ENCODE data around the gene KIAA2012. TPM values are rescaled to one million over a fixed set of nuclear protein-coding genes. Genes with fewer than 3 reads are reported as not detected.

Gene KIAA2012
- total RNA-seq, 2 experiments from 2014 or later = not detected

GRCh38 chr2:202043475-202043874, 29.6 kb upstream of the KIAA2012 start:
- Histone ChIP-seq H3K4me1 (ENCODE audit: insufficient read depth, low read length, poor library complexity, severe bottlenecking) (no peaks in the 10 kb centered on the region), H4K20me1 (ENCODE audit: insufficient read depth, low read length) (no peaks in the 10 kb centered on the region), H3K27ac (ENCODE audit: low read depth, low read length, poor library complexity, severe bottlenecking) (no peak overlapping the region), H3K9me3 (ENCODE audit: low read length) (no peaks in the 10 kb centered on the region), H3K36me3 (ENCODE audit: insufficient read depth, low read length) (no peaks in the 10 kb centered on the region), H2AFZ (ENCODE audit: low read length) (no peak overlapping the region), H3K4me3 (ENCODE audit: low read depth, low read length, poor library complexity, severe bottlenecking) (no peak overlapping the region), H3K9me2 (ENCODE audit: insufficient read depth, low read length) (no peaks in the 10 kb centered on the region), H3K79me2 (ENCODE audit: insufficient read depth, low read depth, low read length) (no peaks in the 10 kb centered on the region), H3K4me2 (ENCODE audit: low read length) (no peak overlapping the region)
- POLR2A ChIA-PET = no interaction called here
- intact Hi-C loops (cut with micrococcal nuclease; ENCODE audit: unreplicated experiment) = no loop called here
- CTCF ChIA-PET (ENCODE audit: unreplicated experiment) = no interaction called here
- no peak for DNase-seq (ENCODE audit: low spot score)
- no TSS peak for BruUV-seq (replicated peaks)
- no peak for TF ChIP-seq CTCF (conservative IDR thresholded peaks at IDR 0.05; ENCODE audit: low read length)
- no peak for TF ChIP-seq EZH2phosphoT487 (IDR thresholded peaks at IDR 0.05; ENCODE audit: borderline replicate concordance, low read depth, low read length)

- TF ChIP-seq EZH2phosphoT487 (IDR thresholded peaks at IDR 0.05; ENCODE audit: borderline replicate concordance, low read depth, low read length) (no peak), CTCF (conservative IDR thresholded peaks at IDR 0.05; ENCODE audit: low read length) (no peak)
- Histone ChIP-seq H3K9me2 (ENCODE audit: insufficient read depth, low read length) (no peaks in the 10 kb centered on the region), H3K79me2 (ENCODE audit: insufficient read depth, low read depth, low read length) (no peaks in the 10 kb centered on the region), H4K20me1 (ENCODE audit: insufficient read depth, low read length) (no peaks in the 10 kb centered on the region), H3K4me1 (ENCODE audit: insufficient read depth, low read length, poor library complexity, severe bottlenecking) (no peaks in the 10 kb centered on the region), H3K4me2 (ENCODE audit: low read length) (no peak overlapping the region), H3K36me3 (ENCODE audit: insufficient read depth, low read length) (no peaks in the 10 kb centered on the region), H3K9me3 (ENCODE audit: low read length) (no peaks in the 10 kb centered on the region), H3K27ac (ENCODE audit: low read depth, low read length, poor library complexity, severe bottlenecking) (no peak overlapping the region), H3K4me3 (ENCODE audit: low read depth, low read length, poor library complexity, severe bottlenecking) (no peak overlapping the region), H2AFZ (ENCODE audit: low read length) (no peak overlapping the region)
- ChIA-PET POLR2A (no interaction called here), CTCF (ENCODE audit: unreplicated experiment) (no interaction called here)
- no peak for DNase-seq (ENCODE audit: low spot score)
- intact Hi-C loops (cut with micrococcal nuclease; ENCODE audit: unreplicated experiment) = no loop called here
- BruUV-seq (replicated peaks) = no TSS peak
Measured at GRCh38 chr2:202044777-202045176, 28.3 kb upstream of the KIAA2012 start.

- Histone ChIP-seq H3K36me3 (ENCODE audit: insufficient read depth, low read length) (no peaks in the 10 kb centered on the region), H4K20me1 (ENCODE audit: insufficient read depth, low read length) (no peaks in the 10 kb centered on the region), H3K9me3 (ENCODE audit: low read length) (no peaks in the 10 kb centered on the region), H3K9me2 (ENCODE audit: insufficient read depth, low read length) (no peaks in the 10 kb centered on the region), H3K4me1 (ENCODE audit: insufficient read depth, low read length, poor library complexity, severe bottlenecking) (no peaks in the 10 kb centered on the region), H2AFZ (ENCODE audit: low read length) (no peak overlapping the region), H3K4me2 (ENCODE audit: low read length) (no peak overlapping the region), H3K27ac (ENCODE audit: low read depth, low read length, poor library complexity, severe bottlenecking) (no peak overlapping the region), H3K4me3 (ENCODE audit: low read depth, low read length, poor library complexity, severe bottlenecking) (no peak overlapping the region), H3K79me2 (ENCODE audit: insufficient read depth, low read depth, low read length) (no peaks in the 10 kb centered on the region)
- intact Hi-C loops (cut with micrococcal nuclease; ENCODE audit: unreplicated experiment) = no loop called here
- BruUV-seq (replicated peaks) = no TSS peak
- ChIA-PET CTCF (ENCODE audit: unreplicated experiment) (interaction anchor here (0.6 kb wide), 1 partner anchor 8 kb away, joined by 3 read pairs; no protein-coding TSS in a partner anchor), POLR2A (interaction anchor here (0.7 kb wide), 1 partner anchor 180 kb away, joined by 3 read pairs; no protein-coding TSS in a partner anchor)
- no peak for DNase-seq (ENCODE audit: low spot score)
- no peak for TF ChIP-seq CTCF (conservative IDR thresholded peaks at IDR 0.05; ENCODE audit: low read length)
- no peak for TF ChIP-seq EZH2phosphoT487 (IDR thresholded peaks at IDR 0.05; ENCODE audit: borderline replicate concordance, low read depth, low read length)
Measured at GRCh38 chr2:202046572-202046971, 26.5 kb upstream of the KIAA2012 start.
